GM18499 (cell line): Measurements from ENCODE around the gene NPS.

Experiments used
- ATAC-seq: cut with Tn5 transposase; IDR thresholded peaks from one replicate; pipeline ENCODE4 v1.9.1; 2021; ENCODE audit warnings: moderate number of reproducible peaks; ENCODE audit not compliant: insufficient read depth, unreplicated experiment

The NPS gene

GRCh38 chr10:127553417-127553816 lies 4.3 kb downstream of the NPS start:
- no peak for ATAC-seq

- ATAC-seq: no peak
These were observed 7.8 kb downstream of the NPS start for GRCh38 chr10:127556916-127557315.

DNA sequence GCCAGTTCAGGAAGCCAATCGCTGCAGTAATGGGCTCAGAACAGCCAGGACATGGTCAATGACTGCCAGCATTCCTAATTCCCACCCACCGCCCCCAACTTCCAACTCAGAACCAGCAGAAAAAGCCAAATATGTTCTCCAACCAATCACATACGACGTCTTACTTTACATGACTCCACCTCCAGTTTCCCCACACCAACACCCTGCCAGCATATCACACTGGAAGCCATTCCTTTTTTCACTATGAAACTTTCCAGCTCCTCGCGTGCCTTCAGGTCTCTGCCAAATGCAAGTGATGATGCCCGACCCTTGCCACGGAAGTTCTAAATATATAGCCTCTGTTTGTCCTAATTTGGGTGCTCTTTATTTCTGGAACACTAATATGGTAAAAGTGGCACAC lies 12.5 kb downstream of the NPS start:
- ATAC-seq: no peak

DNA sequence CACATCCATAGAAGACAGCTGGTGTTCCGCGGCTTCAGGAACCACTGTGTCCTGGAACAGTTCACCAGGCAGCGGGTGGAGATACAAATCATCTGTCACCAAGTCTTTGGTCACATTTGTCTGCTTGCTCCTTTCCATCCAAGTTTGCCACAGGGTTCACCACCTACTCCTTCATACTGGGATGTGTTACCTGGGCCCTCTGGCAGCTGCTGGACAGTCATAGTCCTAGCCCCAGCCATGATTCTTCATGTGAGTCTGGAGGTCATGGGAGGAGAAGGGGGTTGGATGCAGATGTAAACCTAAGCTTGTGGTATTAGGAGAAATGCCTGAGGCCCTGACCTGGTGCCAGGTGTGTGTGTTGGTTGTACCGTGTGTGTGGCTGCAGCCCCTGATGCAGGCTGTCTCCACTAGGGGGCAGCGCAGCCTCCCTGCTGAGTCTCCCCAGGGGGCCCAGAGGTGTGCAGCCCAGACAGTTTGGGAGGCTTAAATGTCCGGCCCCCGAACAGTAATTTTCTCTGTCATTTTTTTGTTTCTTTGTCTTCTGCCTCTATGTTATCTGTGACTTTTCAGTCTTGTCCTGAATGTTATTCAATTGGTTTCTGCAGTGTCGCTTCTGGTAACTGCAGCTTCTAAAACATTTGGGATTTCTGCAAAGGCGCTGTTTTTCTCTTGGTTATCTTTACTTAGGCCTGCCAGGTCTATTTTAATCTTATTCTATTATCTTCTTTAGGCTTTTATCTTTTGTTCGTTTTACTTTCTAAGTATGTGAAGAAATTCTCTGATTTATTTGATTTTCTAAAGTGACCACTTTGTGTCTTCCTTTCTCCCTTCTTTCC lies 14.8 kb downstream of the NPS start:
- ATAC-seq: no peak

- no peak for ATAC-seq
These were observed 15.5 kb downstream of the NPS start for GRCh38 chr10:127564644-127565043.

DNA sequence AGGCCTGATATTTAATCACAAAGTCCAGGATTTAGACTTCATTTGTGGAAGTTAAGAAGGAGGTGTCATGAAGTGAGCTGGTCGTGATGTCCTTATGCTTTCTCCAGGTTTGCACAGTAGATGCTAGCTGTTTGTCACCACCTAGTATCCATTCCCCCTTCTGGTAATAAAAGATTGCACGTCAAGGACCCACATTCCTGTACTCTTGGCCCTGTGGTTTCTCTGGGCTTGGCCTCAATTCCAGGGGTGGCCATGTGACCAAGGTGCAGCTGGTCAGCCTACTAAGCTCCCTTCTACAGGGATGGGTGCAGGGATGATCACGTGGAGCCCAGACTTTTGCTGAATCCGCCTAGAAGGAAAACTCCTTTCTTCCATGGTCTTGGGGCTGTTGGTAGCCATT lies 16.5 kb downstream of the NPS start:
- ATAC-seq: no peak

DNA sequence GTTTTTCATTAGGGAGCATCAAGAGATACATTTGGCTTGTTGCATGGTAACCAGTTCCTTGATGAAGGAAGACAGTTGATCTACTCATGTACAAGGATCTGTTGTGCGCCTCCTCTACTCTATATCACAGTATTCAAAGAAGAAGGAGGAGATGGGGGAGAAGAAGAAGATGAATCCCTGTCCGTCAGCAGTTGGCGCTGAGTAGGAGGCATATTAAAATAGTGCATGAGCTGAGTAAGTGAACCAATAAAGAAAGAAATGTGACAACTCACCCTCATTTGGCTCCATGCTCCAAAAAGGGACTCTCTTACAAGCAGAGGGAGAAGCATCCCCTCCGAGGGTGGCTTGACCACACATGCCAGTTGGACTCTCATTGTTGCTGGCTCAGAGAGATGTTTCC lies 20.1 kb downstream of the NPS start:
- ATAC-seq: no peak

GRCh38 chr10:127570036-127570435 lies 20.9 kb downstream of the NPS start:
- no peak for ATAC-seq

DNA sequence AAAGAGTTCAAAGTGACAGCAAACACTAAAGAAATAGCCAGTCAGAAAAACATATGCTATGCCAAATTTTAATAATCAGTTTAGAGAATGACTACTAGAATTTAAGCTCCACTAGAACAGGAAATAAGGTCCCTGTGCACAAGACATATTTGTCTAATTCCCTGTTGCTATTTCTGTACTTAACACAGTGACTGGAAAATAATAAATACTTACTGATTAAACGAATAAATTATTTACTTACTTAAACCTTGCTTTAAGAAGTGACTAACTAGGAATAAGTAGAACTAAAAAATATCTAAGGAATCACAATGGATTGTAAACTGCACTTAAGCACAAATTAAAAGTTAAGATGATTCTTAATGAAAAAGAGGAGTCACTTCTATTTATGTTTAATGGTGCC lies 22.3 kb downstream of the NPS start:
- no peak for ATAC-seq

GRCh38 chr10:127576051-127576450 lies 26.9 kb downstream of the NPS start:
- no peak for ATAC-seq

DNA sequence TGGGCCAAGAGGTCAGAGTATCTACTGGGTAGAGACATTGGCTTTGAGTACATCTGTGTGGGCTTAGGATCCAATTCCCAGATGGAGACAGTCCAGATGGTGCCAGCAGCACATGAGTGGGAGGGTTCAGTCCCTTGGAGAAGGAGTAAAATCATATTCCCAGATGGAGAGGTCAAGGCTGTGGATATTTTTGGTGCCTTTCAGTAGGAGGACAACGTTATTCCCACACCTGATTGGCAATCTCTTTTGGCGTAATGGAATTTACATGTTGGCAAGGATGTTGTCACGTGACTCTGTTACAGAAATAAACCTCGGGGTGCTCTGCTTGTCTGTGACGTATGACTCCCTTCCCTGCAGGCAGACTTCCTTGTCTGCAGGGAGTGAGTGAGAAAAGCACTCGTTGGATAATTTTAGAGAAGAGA lies 27.6 kb downstream of the NPS start:
- ATAC-seq: no peak

DNA sequence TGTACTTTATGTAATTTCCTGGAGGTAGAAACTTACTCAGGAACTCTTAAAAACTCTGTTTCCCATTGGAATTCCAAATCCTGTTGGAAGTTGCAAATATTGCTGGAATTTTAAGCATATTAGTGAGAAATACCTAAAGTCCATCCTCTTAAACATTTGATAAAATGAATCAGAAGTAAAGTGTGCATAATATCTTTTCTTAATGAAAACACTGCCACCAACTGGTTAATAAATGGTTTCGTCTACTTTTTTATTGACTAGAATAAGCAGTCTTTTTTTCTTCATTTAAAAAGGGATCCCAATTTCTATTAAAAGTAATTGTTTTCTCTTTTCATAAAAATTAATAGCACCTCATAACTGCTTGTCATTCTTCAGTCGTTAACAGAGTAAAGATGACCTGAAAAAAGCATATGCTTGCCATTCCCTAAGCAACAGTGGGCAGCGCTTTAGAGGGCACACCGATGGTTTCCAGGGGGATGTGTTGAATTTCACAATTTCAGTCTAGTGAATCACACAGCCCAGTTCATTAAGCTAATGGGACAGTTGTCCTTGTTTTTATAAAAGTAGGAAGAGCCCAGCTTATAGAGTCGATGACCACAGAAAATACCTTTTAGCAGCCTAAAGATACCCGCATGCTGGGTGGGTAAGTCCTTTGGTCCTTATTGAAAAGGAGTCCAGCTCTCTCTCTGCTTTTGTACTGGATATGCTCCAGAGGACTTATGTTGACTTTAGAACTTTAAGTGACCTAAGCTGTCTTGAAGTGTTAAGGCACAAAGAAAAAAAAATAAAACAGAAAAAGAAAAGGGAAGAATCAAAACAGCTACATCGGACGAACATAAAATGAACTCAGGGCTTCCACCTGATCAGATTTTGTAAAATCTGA lies 28.5 kb downstream of the NPS start:
- ATAC-seq: no peak

- no peak for ATAC-seq
These were observed 29.3 kb downstream of the NPS start for GRCh38 chr10:127578259-127578960.

DNA sequence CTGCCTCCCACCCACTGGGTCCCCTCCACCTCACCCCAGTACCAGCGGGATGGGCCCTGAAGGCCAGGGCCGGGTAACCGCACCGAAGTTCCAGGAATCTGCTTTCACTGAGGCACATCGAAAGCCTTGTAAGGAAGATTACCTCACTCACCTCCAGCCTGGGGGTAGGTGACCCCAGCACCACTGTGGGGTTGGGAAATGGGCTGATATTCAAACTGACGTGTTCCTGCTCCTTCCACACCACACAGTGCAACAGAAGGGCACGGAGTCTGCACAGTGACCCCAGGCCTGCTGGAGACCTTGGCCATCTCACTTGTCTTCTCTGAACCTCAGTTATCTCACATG lies 29.8 kb downstream of the NPS start:
- no peak for ATAC-seq

- no peak for ATAC-seq
These were observed 30.5 kb downstream of the NPS start for GRCh38 chr10:127579640-127580039.

GRCh38 chr10:127580822-127581221 lies 31.7 kb downstream of the NPS start:
- no peak for ATAC-seq

DNA sequence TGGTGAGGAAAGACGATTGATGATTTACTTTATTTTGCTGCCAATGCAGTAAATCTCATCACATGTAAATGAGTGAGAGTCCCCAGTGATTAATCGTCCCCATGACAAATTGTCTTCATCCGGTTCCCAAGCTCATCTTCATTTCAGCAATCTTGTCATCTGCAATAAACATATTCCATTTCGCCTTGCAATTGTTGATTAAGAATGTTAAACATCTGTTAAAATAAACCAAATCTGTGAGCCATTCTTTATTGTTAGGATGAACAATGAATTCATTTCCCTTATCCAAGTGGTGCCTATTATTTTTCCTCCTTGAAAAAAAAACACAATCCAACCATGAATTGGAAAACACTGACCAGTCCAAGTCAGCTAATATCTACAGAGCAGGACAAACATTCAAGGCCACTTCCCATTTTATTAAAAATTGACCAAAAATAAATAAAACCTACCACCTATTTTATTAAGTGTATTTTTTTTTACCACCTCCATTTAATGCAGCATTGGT lies 36.5 kb downstream of the NPS start:
- no peak for ATAC-seq

DNA sequence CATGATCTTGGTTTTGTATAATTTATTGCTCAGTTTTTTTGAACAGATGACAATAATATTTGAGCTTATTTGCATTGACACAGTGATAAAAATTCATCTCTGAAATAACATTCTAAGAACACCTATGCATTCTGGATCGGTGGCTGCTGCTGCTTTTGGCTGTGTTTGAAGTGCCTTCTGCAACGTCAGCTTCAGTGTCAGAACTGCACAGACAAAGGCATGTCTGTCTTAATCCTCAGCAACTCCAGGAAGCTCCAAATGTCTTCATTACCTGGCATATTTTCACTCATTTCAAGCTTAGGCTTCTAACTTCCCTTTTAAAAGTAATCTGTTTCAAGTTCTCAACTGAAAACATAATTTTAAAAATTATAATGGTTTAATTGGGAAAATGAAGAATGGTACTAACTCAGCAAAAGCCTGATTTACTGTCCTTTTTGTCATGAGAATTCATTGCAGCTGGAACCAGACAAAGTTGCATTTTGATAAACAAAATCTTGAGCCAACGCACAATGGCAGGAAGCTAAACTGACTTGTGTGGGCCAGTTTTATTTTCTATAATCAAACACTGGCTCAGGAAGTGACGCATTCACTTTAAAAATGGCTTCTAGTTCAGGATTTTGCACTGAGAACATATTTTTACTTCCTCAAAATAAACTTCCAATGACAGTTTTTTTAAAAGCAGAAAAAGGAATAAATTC lies 38.7 kb downstream of the NPS start:
- ATAC-seq: no peak

DNA sequence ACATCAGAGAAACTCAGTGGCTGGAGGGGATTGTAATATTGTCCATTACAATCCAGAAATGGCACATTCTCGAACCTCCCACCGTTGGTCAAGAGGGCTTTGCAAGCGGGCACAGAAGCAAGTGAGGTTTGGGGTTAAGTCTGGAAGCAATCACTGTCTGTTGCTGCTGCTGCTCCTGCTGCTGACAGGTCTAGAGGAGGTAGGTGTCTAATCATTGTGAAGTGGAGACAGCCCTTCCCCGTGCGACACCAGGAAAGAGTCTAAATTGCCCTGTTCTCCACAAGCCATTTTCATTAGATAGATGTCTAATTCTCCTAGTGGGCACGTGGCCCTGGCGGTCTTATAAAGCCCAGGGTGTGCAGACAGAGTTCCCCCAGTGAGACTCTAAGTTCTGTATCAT lies 43.5 kb downstream of the NPS start:
- no peak for ATAC-seq

DNA sequence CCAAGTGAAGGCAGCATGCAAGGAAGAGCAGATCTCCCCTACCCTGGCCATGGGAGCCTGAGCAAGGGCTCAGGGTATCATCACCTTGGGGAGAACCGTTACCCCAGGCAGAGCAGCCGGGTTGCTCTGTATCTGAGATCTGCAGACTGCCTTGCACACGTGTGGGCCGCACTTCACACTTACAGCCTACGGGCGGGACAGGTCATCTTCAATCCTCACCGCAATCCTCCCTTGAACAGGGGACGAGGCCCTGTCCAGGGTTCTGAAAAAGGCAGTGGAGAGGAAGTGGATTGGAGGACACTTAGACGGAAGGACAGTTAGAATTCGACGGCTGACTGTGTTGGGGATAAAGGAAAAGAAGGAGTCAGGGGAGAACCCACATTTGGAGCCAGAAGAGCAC lies 51.4 kb downstream of the NPS start:
- no peak for ATAC-seq
